ENCODE results near the gene CDH13.
A peak's percentile ranks its signal among the peaks of the same experiment; 100 is the strongest.

The CDH13 gene

DNA sequence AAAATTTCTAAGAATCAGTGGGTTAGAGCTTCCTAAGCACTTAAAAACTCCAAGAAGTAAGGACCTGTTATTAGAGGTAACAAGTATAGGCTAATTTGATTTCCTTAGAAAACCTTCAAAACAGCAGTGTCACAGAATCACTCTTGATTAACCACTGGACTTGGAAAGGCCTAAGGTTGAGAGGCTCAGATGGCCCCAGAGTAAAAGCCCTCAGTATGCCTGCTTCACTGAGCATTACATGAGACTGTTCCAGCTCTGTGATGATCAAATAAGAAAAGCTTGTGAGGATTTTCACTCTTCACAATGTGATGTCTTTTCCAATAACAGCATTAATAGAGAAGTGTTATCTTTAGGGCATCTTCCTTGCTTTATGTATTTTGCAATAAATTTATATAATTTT is 671.8 kb downstream of the CDH13 start:
- no peak for DNase-seq (ENCODE audit: low read depth, low spot score)

DNA sequence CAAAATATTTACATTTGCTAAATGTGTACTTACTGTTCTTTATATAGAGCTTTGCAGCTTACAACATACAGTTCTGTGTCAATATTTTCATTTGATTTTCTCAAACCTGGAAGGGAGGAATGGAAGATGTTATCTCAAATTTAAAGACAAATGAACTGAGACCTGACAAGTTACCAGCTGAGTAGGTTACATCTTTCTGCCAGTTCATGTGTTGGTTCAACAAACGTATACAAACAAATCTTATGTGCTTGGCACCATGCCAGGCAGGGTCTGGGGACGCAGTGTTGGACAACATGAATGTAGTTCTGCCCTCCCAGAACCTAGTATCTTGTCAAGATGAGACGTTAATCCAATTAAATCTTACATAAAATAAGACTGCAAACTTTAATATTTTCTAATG is 673.6 kb downstream of the CDH13 start:
- DNase-seq (ENCODE audit: low read depth, low spot score) = no peak

DNA sequence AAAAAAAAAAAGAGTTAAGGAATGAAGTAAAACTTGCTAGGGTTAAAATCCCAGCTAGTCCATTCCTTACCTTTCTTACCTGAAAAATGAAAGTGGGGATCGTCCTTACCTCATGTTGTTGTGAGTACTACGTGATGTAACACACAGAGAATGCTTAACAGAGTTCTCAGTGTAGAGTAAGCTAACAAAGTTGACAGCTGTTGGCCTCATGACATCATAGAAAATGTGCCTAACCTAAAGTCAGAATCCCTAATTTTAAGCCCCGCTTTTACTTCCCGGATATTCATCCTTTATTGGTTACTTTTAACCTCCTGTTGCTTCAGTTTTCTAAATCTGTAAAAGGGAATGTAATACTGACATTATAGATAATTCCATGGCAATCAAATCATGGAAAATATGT is 675.2 kb downstream of the CDH13 start:
- DNase-seq (ENCODE audit: low read depth, low spot score) = no peak

- DNase-seq (ENCODE audit: low read depth, low spot score) = no peak
Measured at GRCh38 chr16:83302853-83303252, 676.1 kb downstream of the CDH13 start.

DNA sequence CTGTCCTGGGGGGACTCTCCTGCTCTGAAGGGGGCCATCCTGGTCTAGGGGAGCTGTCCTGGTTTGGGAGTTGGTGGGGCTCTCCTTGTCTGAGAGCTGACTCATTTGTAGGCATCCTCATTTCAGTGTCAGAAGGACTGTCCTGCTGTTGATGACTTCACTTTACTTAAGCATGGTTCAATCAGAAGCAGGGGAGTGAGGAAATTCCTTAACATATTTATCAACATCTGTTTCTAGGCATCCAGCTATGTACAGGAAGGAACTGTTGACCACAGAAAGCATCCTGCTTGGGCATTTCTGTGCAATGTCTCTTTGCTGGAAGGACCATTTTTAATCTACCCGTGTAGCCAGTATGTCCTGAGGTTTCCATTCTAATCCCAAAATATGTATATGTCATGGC is 678.3 kb downstream of the CDH13 start:
- DNase-seq (ENCODE audit: low read depth, low spot score) = no peak

- no peak for DNase-seq (ENCODE audit: low read depth, low spot score)
Measured at GRCh38 chr16:83306961-83307593, 680.3 kb downstream of the CDH13 start.

GRCh38 chr16:83307594-83307992 is 680.8 kb downstream of the CDH13 start:
- DNase-seq (ENCODE audit: low read depth, low spot score) = no peak

GRCh38 chr16:83308414-83308813 is 681.6 kb downstream of the CDH13 start:
- peak; percentile 49 for DNase-seq (ENCODE audit: low read depth, low spot score)

DNA sequence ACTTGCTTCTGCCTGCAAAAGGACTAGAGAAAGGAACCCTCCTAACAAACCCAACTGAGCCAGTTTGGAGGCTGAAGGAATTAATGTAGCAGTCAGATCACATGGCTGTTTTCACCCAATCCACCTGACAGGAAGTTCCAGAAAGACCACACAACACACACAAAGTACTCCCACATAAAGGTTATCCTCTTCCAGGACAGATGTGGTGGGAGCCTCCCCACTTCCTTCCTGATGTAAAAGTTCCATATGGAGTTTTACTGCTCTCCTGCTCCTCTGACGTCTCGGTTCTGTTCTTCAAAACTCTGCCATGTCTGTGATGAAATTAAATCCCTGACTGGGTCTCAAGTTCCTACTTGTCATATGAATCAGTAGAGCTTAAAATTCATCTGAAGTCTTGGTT is 684.0 kb downstream of the CDH13 start:
- no peak for DNase-seq (ENCODE audit: low read depth, low spot score)

- no peak for DNase-seq (ENCODE audit: low read depth, low spot score)
Measured at GRCh38 chr16:83312015-83312717, 685.4 kb downstream of the CDH13 start.

GRCh38 chr16:83312718-83313245 is 686.0 kb downstream of the CDH13 start:
- DNase-seq (ENCODE audit: low read depth, low spot score) = no peak

DNA sequence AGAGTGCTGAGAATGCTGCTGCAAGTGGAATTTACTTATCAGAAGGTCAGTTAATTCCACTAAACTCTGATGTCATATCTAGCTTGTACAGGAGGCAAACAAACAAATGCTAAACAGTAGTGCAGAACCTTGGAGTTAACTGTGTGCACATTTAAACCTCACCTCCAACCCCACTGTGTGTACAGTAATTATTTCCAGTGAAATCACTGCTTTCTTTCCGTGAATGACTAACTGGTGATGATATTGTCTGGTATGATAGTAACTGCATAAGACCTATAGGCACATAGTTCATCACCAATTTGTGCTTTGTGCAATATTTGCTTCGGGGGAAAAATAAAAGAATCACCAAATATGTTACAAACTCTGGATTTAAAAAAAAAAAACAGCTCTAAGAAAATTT is 688.5 kb downstream of the CDH13 start:
- no peak for DNase-seq (ENCODE audit: low read depth, low spot score)

DNA sequence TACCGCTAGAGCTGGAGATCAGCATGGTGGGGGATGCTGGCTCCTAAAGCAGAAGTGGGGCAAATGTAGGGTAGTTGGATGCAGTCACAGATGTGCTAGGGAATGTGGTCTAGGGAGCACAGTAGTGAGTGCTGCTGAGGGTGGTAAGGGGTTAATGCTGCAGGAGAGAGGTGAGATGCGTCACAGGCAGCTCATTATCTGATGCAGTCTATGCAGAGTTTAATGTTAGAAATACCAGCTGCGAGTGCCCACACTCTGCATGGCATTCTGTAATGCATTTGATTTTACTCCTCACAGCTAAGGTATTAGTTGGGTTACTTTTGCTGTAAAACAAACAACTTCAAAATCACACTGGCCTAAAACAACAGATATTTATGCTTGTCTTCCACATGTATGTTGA is 689.7 kb downstream of the CDH13 start:
- DNase-seq (ENCODE audit: low read depth, low spot score) = no peak

DNA sequence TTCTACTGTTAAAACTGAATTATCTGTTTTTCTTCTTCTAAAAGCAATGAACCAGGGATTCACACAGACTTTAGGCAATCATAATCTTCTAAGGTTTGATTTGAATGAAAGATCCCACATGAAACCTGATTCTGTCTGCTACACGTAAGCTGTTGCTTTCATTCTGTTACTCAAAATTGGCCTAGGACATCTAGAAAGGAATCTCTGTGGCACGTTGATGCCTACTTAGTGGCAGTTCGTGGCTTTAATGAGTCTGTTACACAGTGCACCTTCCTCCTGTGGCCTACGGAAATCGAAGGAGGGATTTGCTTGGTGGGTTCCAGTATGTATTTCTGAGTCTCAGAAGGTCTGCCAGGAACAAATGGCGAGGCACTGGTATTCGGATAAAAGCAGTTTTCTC is 691.6 kb downstream of the CDH13 start:
- DNase-seq (ENCODE audit: low read depth, low spot score) = no peak

DNA sequence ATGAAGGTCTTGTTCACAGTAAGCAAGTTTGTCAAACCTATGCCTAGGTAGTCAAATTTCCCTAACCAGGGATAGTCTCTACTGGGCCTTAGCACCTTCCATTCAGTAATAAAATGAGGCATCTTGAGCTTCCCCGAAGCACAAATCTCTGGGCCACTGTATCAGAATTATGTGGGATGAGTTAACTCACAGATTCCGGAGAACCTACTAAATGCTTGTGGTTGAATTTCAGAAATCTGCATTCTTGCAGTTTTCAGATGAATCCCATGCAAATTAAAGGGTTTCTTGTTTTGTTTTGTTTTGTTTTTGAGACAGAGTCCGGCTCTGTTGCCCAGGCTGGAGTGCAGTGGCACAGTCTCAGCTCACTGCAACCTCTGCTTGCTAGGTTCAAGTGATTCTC is 702.2 kb downstream of the CDH13 start:
- no peak for DNase-seq (ENCODE audit: low read depth, low spot score)

GRCh38 chr16:83329441-83329840 is 702.7 kb downstream of the CDH13 start:
- DNase-seq (ENCODE audit: low read depth, low spot score) = no peak

- DNase-seq (ENCODE audit: low read depth, low spot score) = no peak
Measured at GRCh38 chr16:83330251-83330650, 703.5 kb downstream of the CDH13 start.

DNA sequence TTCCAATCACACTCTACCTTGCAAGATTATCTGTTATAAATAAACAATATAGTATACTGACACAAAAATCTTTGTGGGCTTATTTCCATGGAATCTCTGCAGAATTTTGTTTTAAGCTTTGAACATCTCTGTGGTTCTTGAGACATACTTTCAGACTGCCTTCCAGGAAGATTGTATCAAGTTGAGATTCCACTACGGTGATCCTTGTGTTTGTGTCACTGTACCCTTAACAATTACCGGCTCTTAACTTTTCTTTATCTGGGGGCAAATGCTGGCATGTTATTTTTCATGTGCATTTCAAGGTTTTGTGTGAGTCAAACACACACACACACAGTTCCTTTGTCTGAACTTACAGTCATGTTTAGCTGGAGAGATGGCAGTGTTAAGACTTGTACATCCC is 708.3 kb downstream of the CDH13 start:
- DNase-seq (ENCODE audit: low read depth, low spot score) = no peak

DNA sequence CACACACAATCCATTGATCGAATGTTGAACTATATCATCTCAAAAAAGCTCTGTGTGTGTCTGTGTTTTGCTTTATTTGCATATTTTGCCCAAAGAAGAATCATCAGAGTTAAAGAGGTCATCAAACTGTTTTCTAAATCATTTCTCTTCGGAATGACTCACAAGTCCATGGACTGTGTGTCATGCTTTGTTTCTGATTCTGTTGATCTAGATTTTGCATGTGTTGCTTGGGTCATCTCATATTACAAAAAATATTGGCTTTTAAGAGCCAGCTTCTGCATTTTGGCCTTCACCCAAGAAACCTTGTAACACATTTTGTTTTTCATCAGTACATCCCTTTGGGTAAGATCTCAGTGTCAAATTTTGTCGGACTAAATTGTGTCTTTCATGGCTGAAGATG is 709.8 kb downstream of the CDH13 start:
- DNase-seq (ENCODE audit: low read depth, low spot score) = peak; percentile 60

DNA sequence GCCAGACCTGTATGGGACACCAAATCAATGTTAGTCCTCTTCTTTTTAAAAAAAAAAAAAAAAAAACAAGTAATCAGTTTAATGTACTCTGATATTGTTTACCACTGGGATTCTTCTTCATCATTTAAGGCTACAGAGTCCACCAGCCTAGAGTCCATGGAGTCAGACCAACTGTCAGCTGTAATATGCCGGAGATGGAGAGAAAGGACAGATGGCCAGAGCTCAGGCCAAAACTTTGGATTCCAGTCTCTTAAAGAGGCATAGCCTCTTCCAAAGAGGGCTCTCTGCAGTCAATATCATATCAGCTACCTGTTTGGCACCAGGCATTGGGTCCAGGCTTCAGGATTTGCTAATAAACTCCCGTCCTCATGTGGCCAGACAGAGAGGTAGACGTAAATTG is 711.4 kb downstream of the CDH13 start:
- no peak for DNase-seq (ENCODE audit: low read depth, low spot score)

GRCh38 chr16:83338941-83339340 is 712.2 kb downstream of the CDH13 start:
- DNase-seq (ENCODE audit: low read depth, low spot score) = no peak

GRCh38 chr16:83343935-83344366 is 717.2 kb downstream of the CDH13 start:
- peak; percentile 81 for DNase-seq (ENCODE audit: low read depth, low spot score)

Measured in brain pericyte (primary cell).